ENCODE data around the gene BMP2K. TPM values are rescaled to one million over a fixed set of nuclear protein-coding genes. Genes with fewer than 3 reads are reported as not detected.

Gene BMP2K
- total RNA-seq, 2 experiments from 2014 or later = 10.3 to 12.4 TPM

DNA sequence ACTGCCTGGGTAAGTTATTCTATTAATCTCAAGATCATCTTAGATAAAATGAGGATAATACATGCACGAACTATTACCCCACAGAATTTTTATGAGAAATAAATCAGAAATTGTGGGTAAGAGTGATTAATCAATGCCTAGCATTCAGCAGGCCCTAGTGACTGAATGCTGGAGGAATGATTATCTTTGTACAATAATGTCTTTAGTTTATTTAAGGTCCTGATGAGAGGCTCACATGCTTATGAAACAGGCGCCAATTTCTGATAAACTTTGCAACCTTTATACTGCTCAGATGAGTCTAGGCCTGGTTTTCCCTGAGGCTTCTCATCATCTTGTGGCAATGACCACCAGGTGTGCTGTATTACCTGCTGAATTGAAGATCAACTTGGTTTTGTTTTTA is 27.8 kb upstream of the BMP2K start:
- Mint-ChIP-seq H3K27ac (no peak overlapping the region), H3K9me3 (no peaks in the 10 kb centered on the region), H3K36me3 (ENCODE audit: low read depth) (no peaks in the 10 kb centered on the region), H3K4me3 (no peak overlapping the region), H3K4me1 (ENCODE audit: low read depth) (peaks cover 4% of the 10 kb centered on the region), H3K27me3 (peaks cover 2% of the 10 kb centered on the region)
- no peak for DNase-seq
- intact Hi-C loops (cut with micrococcal nuclease) = no loop called here
- ChIA-PET POLR2A (no interaction called here), CTCF (no interaction called here)
- TF ChIP-seq, protein P1, sequence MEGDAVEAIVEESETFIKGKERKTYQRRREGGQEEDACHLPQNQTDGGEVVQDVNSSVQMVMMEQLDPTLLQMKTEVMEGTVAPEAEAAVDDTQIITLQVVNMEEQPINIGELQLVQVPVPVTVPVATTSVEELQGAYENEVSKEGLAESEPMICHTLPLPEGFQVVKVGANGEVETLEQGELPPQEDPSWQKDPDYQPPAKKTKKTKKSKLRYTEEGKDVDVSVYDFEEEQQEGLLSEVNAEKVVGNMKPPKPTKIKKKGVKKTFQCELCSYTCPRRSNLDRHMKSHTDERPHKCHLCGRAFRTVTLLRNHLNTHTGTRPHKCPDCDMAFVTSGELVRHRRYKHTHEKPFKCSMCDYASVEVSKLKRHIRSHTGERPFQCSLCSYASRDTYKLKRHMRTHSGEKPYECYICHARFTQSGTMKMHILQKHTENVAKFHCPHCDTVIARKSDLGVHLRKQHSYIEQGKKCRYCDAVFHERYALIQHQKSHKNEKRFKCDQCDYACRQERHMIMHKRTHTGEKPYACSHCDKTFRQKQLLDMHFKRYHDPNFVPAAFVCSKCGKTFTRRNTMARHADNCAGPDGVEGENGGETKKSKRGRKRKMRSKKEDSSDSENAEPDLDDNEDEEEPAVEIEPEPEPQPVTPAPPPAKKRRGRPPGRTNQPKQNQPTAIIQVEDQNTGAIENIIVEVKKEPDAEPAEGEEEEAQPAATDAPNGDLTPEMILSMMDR (IDR thresholded peaks at IDR 0.05) = no peak
- no peak for ATAC-seq

DNA sequence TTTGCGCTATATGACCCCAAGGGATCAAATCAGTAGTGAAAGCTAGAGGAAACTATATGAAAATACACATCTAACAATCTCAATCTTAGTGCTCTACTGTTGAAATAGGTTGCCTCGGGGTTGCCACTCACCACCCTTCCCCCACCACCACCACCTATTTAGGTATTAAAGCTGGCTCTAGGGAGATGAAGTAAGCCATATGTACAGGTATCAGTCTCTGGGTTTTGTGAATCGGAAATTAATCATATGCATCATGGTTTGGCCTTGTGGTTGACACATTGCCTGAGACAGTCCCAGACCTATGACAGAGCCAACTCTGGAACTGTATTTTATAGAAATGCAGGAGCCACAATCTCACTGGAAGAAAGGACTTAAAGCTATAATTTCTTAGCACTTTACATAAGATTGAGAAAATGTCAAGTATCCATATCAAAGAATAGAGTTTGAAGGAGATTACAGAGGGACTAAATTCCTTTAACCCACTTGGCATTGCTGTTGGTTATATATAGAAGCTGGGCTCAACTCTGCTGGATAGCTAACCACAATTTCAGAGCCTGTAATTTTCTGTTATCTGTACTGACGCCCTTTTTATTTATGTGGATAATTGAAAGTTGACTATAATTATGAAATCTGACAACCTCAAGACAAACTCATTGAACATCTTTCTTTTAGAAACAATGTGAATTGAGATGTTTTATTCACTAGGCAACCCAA is 26.7 kb upstream of the BMP2K start:
- H3K9me3 Mint-ChIP-seq = no peaks in the 10 kb centered on the region
- no peaks in the 10 kb centered on the region for H3K36me3 Mint-ChIP-seq (ENCODE audit: low read depth)
- CTCF ChIA-PET = interaction anchor here (0.6 kb wide), 1 partner anchor 46 kb away, joined by 3 read pairs; no protein-coding TSS in a partner anchor
- TF ChIP-seq, protein P1 (IDR thresholded peaks at IDR 0.05) = no peak
- no peak overlapping the region for H3K4me3 Mint-ChIP-seq
- peaks cover 2% of the 10 kb centered on the region for H3K27me3 Mint-ChIP-seq
- DNase-seq (no peak), ATAC-seq (no peak)
- H3K27ac Mint-ChIP-seq = no peak overlapping the region
- intact Hi-C loops (cut with micrococcal nuclease) = no loop called here
- POLR2A ChIA-PET = no interaction called here
- peaks cover 4% of the 10 kb centered on the region for H3K4me1 Mint-ChIP-seq (ENCODE audit: low read depth)

DNA sequence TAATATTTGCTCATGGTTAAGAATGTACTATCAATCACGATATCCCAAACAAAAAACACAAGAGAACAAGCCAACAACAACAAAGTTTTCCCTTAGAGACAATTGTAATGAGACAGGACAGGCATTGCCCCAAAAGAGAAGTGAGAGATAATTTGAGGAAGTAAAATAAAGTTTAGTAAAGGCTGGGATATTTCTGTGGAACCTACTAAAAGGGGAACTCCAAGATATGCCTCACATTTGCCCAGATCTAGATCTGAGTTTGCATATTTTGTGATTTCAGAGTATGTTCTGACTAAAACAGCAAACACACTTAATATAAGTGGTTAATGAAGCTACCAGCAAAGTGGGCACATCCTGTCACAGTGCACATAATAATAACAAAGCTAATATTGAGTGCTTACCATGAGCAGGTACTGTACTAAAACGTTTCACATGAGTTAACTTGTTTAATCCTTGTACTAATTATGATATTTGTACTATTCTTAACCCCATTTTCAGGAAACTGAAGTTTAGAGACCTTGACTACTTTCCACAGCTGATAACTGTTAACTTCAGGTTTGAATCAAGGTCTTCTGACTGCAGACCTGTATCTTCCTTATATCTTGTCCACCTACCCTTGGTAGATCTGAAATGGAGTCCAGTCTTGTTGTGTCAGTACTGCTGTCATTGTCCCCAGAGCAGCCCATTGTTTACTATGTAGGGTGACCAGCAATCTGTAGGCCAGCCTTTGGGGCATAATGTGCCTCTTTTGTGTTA is 26.0 kb upstream of the BMP2K start:
- Mint-ChIP-seq H3K27ac (no peak overlapping the region), H3K36me3 (ENCODE audit: low read depth) (no peaks in the 10 kb centered on the region), H3K9me3 (no peaks in the 10 kb centered on the region), H3K4me1 (ENCODE audit: low read depth) (peaks cover 4% of the 10 kb centered on the region), H3K4me3 (no peak overlapping the region), H3K27me3 (peaks cover 2% of the 10 kb centered on the region)
- ChIA-PET CTCF (no interaction called here), POLR2A (no interaction called here)
- TF ChIP-seq, protein P1 (IDR thresholded peaks at IDR 0.05) = no peak
- no peak for DNase-seq
- intact Hi-C loops (cut with micrococcal nuclease) = no loop called here
- no peak for ATAC-seq

DNA sequence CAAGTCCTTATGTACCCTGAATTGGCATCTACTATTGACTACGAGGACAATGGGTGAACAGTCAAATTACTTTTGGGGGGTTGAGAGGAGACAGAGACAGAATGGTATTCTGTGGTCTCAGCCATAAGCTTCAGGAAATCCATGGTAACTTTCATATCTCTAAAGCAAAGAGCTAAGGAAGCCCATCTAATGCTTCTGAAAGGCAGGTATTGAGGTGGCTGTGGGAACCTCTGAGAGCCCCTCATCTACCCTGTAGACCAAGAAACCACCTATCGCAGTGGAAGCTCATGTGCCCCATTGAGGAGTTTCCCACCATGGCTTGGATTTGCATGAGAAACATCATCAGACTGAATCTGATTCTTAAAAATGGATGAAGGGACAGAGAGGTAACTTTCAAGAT is 23.1 kb upstream of the BMP2K start:
- ChIA-PET POLR2A (no interaction called here), CTCF (interaction anchor here (1.6 kb wide), 1 partner anchor 11 kb away, joined by 5 read pairs; no protein-coding TSS in a partner anchor)
- H3K27ac Mint-ChIP-seq = no peak overlapping the region
- no peaks in the 10 kb centered on the region for H3K27me3 Mint-ChIP-seq
- TF ChIP-seq, protein P1 (IDR thresholded peaks at IDR 0.05) = no peak
- H3K36me3 Mint-ChIP-seq (ENCODE audit: low read depth) = no peaks in the 10 kb centered on the region
- no peak for DNase-seq
- intact Hi-C loops (cut with micrococcal nuclease) = no loop called here
- H3K9me3 Mint-ChIP-seq = no peaks in the 10 kb centered on the region
- ATAC-seq = no peak
- no peak overlapping the region for H3K4me3 Mint-ChIP-seq
- H3K4me1 Mint-ChIP-seq (ENCODE audit: low read depth) = peaks cover 4% of the 10 kb centered on the region

DNA sequence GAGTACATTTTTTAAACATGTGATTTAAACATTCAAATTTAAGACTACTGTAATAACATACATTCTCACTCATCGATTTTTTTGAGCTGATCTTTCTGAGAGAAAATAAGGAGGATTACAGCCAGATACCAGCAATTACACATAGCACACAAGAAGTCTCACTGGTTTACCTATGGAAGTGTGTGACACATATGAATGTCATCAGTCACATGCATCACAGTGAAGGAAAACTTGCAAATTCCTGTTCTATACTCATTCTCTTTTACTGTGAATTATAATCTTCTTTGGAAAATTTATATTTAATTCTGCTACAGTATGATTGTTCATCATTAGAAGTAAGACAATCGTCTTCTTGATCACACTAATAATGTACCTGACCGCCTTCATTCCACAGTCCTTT is 21.3 kb upstream of the BMP2K start:
- DNase-seq (no peak), ATAC-seq (no peak)
- Mint-ChIP-seq H3K9me3 (no peaks in the 10 kb centered on the region), H3K4me3 (no peak overlapping the region), H3K27me3 (no peaks in the 10 kb centered on the region), H3K27ac (no peak overlapping the region), H3K36me3 (ENCODE audit: low read depth) (no peaks in the 10 kb centered on the region), H3K4me1 (ENCODE audit: low read depth) (peaks cover under 1% of the 10 kb centered on the region)
- ChIA-PET CTCF (no interaction called here), POLR2A (no interaction called here)
- intact Hi-C loops (cut with micrococcal nuclease) = no loop called here
- TF ChIP-seq, protein P1 (IDR thresholded peaks at IDR 0.05) = no peak

Data from activated CD8-positive, alpha-beta T cell treated with anti-CD3 and anti-CD28 coated beads for 36 hours (primary cell).